HEK293 (cell line): ENCODE data around the gene RNF224.
"Not testable (repeated sequence)": the region's sequence is repeated elsewhere in the genome, so short reads cannot be mapped to it uniquely, and the experiment has no call there.

Experiments
- CTCF ChIA-PET: fragments of 350-600 bp; formaldehyde crosslinking; extraction: SDS; loops from one replicate; lab custom pipeline; 2021; ENCODE audit warnings: antibody characterized with exemption; lab: Yijun Ruan, JAX
- POLR2A ChIA-PET: fragments of 300-600 bp; formaldehyde crosslinking; extraction: SDS; loops from one replicate; lab custom pipeline; 2020; ENCODE audit warnings: antibody characterized with exemption, inconsistent platforms; lab: Yijun Ruan, JAX
- H3K27ac ChIP-seq: fragments of 200-500 bp; sonication (Bioruptor generic); 2 replicates; pipeline ENCODE4 v1.5.1; 2014; ENCODE audit warnings: low read depth, low read length, control low read depth, inconsistent platforms; ENCODE audit errors: extremely low read depth
- H3K36me3 ChIP-seq, 2 experiments: fragments of 200-500 bp in 1 of 2; sonication (Bioruptor generic) in 1 of 2; 1 replicate in 1 of 2; 2 replicates in 1 of 2; pipeline ENCODE4 v1.5.1; 2014 to 2017; ENCODE audit warnings: inconsistent platforms in 2 of 2, low read length in 2 of 2; ENCODE audit not compliant: control insufficient read depth in 2 of 2, insufficient read depth in 1 of 2
- H3K4me1 ChIP-seq: fragments of 200-500 bp; sonication (Bioruptor generic); 2 replicates; pipeline ENCODE4 v1.5.1; 2014; ENCODE audit warnings: mild to moderate bottlenecking, low read length, inconsistent platforms; ENCODE audit not compliant: control insufficient read depth, insufficient read depth
- H3K4me3 ChIP-seq: 2 replicates; pipeline ENCODE4 v1.5.1; 2011; ENCODE audit warnings: low read depth, mild to moderate bottlenecking, control low read depth, low read length, moderate library complexity
- H3K9me3 ChIP-seq: fragments of 200-500 bp; sonication (Bioruptor generic); 2 replicates; pipeline ENCODE4 v1.5.1; 2014; ENCODE audit warnings: low read depth, low read length, inconsistent platforms; ENCODE audit not compliant: control insufficient read depth, insufficient read depth
- BCL11B ChIP-seq: fragments of 450-650 bp; formaldehyde crosslinking; IDR thresholded peaks from 2 replicates; pipeline ENCODE4 v1.5.1; 2016; ENCODE audit warnings: low read depth, missing biosample characterization, missing genetic modification characterization
- GLI4 ChIP-seq: fragments of 450-650 bp; formaldehyde crosslinking; IDR thresholded peaks from 2 replicates; pipeline ENCODE4 v1.5.1; 2016; ENCODE audit warnings: missing biosample characterization, missing genetic modification characterization
- GLIS2 ChIP-seq: fragments of 450-650 bp; formaldehyde crosslinking; IDR thresholded peaks from 2 replicates; pipeline ENCODE4 v1.5.1; 2016; ENCODE audit warnings: missing biosample characterization, missing genetic modification characterization
- KLF1 ChIP-seq: fragments of 450-650 bp; formaldehyde crosslinking; IDR thresholded peaks from 2 replicates; pipeline ENCODE4 v1.5.1; 2016; ENCODE audit warnings: missing biosample characterization, missing genetic modification characterization
- KLF9 ChIP-seq: fragments of 450-650 bp; formaldehyde crosslinking; IDR thresholded peaks from 2 replicates; pipeline ENCODE4 v1.5.1; 2016; ENCODE audit warnings: missing biosample characterization, missing genetic modification characterization, low read depth
- PATZ1 ChIP-seq: fragments of 450-650 bp; formaldehyde crosslinking; IDR thresholded peaks from 2 replicates; pipeline ENCODE4 v1.5.1; 2016; ENCODE audit warnings: missing biosample characterization, missing genetic modification characterization
- TCF7L2 ChIP-seq: IDR thresholded peaks from 2 replicates; pipeline ENCODE4 v1.6.1; 2011; ENCODE audit warnings: low read depth, mild to moderate bottlenecking, inconsistent platforms, low read length, moderate library complexity, borderline replicate concordance
- YY1 ChIP-seq: fragments of 450-650 bp; formaldehyde crosslinking; IDR thresholded peaks from 2 replicates; pipeline ENCODE4 v1.5.1; 2018; ENCODE audit warnings: missing biosample characterization, missing genetic modification characterization
- ZBTB48 ChIP-seq: fragments of 450-650 bp; formaldehyde crosslinking; IDR thresholded peaks from 2 replicates; pipeline ENCODE4 v1.5.1; 2016; ENCODE audit warnings: missing biosample characterization, missing genetic modification characterization
- ZBTB6 ChIP-seq: fragments of 450-650 bp; formaldehyde crosslinking; IDR thresholded peaks from 2 replicates; pipeline ENCODE4 v1.5.1; 2017; ENCODE audit warnings: missing biosample characterization, missing genetic modification characterization
- ZBTB7A ChIP-seq: fragments of 450-650 bp; formaldehyde crosslinking; IDR thresholded peaks from 2 replicates; pipeline ENCODE4 v1.5.1; 2016; ENCODE audit warnings: low read depth, missing biosample characterization, missing genetic modification characterization
- ZBTB8A ChIP-seq: fragments of 450-650 bp; formaldehyde crosslinking; IDR thresholded peaks from 2 replicates; pipeline ENCODE4 v1.5.1; 2016; ENCODE audit warnings: missing biosample characterization, missing genetic modification characterization
- ZNF148 ChIP-seq: fragments of 450-650 bp; formaldehyde crosslinking; IDR thresholded peaks from 2 replicates; pipeline ENCODE4 v1.5.0; 2017; ENCODE audit warnings: missing biosample characterization, missing genetic modification characterization, borderline replicate concordance
- ZNF169 ChIP-seq: fragments of 450-650 bp; formaldehyde crosslinking; IDR thresholded peaks from 2 replicates; pipeline ENCODE4 v1.5.1; 2016; ENCODE audit warnings: missing biosample characterization, missing genetic modification characterization
- ZNF174 ChIP-seq: fragments of 450-650 bp; formaldehyde crosslinking; IDR thresholded peaks from 2 replicates; pipeline ENCODE4 v1.5.0; 2017; ENCODE audit warnings: missing biosample characterization, mild to moderate bottlenecking, missing genetic modification characterization
- ZNF214 ChIP-seq: fragments of 450-650 bp; formaldehyde crosslinking; IDR thresholded peaks from 2 replicates; pipeline ENCODE4 v1.5.1; 2017; ENCODE audit warnings: missing biosample characterization, mild to moderate bottlenecking, missing genetic modification characterization, borderline replicate concordance
- ZNF335 ChIP-seq: fragments of 450-650 bp; formaldehyde crosslinking; conservative IDR thresholded peaks from 2 replicates; pipeline ENCODE4 v1.5.1; 2016; ENCODE audit warnings: missing biosample characterization, missing genetic modification characterization
- ZNF514 ChIP-seq: fragments of 450-650 bp; formaldehyde crosslinking; IDR thresholded peaks from 2 replicates; pipeline ENCODE4 v1.5.1; 2016; ENCODE audit warnings: missing biosample characterization, missing genetic modification characterization
- ZNF544 ChIP-seq: fragments of 450-650 bp; formaldehyde crosslinking; IDR thresholded peaks from 2 replicates; pipeline ENCODE4 v1.5.0; 2017; ENCODE audit warnings: missing biosample characterization, missing genetic modification characterization
- ZNF549 ChIP-seq: fragments of 450-650 bp; IDR thresholded peaks from 2 replicates; pipeline ENCODE4 v1.5.1; 2018; ENCODE audit warnings: missing biosample characterization, missing genetic modification characterization, mild to moderate bottlenecking, inconsistent platforms, moderate library complexity
- ZNF558 ChIP-seq: fragments of 450-650 bp; formaldehyde crosslinking; IDR thresholded peaks from 2 replicates; pipeline ENCODE4 v1.5.1; 2016; ENCODE audit warnings: missing biosample characterization, missing genetic modification characterization
- ZNF561 ChIP-seq: fragments of 450-650 bp; IDR thresholded peaks from 2 replicates; pipeline ENCODE4 v1.5.1; 2018; ENCODE audit warnings: missing biosample characterization, missing genetic modification characterization, borderline replicate concordance
- ZNF600 ChIP-seq: fragments of 450-650 bp; formaldehyde crosslinking; IDR thresholded peaks from 2 replicates; pipeline ENCODE4 v1.5.1; 2016; ENCODE audit warnings: missing biosample characterization, missing genetic modification characterization
- ZNF626 ChIP-seq: fragments of 450-650 bp; sonication (Bioruptor Pico); formaldehyde crosslinking; IDR thresholded peaks from 2 replicates; pipeline ENCODE4 v1.5.1; 2018; ENCODE audit warnings: missing biosample characterization, missing genetic modification characterization, inconsistent platforms
- ZNF707 ChIP-seq: fragments of 450-650 bp; formaldehyde crosslinking; IDR thresholded peaks from 2 replicates; pipeline ENCODE4 v1.5.1; 2016; ENCODE audit warnings: missing biosample characterization, missing genetic modification characterization
- ZXDB ChIP-seq: fragments of 450-650 bp; formaldehyde crosslinking; IDR thresholded peaks from 2 replicates; pipeline ENCODE4 v1.5.1; 2016; ENCODE audit warnings: missing biosample characterization, missing genetic modification characterization

The RNF224 gene

DNA sequence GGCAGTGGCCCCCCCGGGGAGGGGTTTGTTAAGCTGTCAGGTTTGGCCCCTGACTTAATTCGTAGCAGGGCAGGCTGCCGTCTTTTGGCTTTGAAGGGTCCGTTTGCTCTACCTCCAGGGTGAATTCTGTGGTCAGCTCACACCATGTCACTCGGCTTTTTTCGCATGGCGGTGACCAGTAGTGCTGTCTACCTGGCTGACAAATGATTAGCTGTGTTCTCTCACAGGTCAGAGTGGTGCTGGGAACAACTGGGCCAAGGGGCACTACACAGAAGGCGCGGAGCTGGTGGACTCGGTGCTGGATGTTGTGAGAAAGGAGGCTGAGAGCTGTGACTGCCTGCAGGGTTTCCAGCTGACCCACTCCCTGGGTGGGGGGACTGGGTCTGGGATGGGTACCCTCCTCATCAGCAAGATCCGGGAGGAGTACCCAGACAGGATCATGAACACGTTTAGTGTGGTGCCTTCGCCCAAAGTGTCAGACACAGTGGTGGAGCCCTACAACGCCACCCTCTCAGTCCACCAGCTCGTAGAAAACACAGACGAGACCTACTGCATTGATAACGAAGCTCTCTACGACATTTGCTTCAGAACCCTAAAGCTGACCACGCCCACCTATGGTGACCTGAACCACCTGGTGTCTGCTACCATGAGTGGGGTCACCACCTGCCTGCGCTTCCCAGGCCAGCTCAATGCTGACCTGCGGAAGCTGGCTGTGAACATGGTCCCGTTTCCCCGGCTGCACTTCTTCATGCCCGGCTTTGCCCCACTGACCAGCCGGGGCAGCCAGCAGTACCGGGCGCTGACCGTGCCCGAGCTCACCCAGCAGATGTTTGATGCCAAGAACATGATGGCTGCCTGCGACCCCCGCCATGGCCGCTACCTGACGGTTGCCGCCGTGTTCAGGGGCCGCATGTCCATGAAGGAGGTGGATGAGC lies 15.2 kb downstream of the RNF224 start (continued):
- 0 out of 2 replicates have a peak, but pooled peaks have one; percentile 12 for TF ChIP-seq GLIS2 (tag by site-specific recombination)
- 0 out of 2 replicates have a peak, but pooled peaks have one; percentile 4 for TF ChIP-seq ZXDB
- peak; percentile 2; the same call in 1 of the 2 replicates for TF ChIP-seq PATZ1 (tag by site-specific recombination)
- TF ChIP-seq KLF9 (tag by site-specific recombination): peak; percentile 68
- TF ChIP-seq ZNF561 (tag by site-specific recombination): no peak
- no peak for TF ChIP-seq ZNF148 (tag by site-specific recombination)
- 0 out of 2 replicates have a peak, but pooled peaks have one; percentile 19 for TF ChIP-seq YY1 (tag by site-specific recombination)
- TF ChIP-seq ZNF214: no peak
- no peak for TF ChIP-seq KLF1 (tag by site-specific recombination)
- peak; percentile 77; the same call in 1 of the 2 replicates for TF ChIP-seq ZNF707 (tag by site-specific recombination)
- no peak for TF ChIP-seq GLI4 (tag by site-specific recombination)

DNA sequence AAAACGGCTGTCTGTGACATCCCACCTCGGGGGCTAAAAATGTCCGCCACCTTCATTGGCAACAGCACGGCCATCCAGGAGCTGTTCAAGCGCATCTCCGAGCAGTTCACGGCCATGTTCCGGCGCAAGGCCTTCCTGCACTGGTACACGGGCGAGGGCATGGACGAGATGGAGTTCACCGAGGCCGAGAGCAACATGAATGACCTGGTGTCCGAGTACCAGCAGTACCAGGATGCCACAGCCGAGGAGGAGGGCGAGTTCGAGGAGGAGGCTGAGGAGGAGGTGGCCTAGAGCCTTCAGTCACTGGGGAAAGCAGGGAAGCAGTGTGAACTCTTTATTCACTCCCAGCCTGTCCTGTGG lies 15.9 kb downstream of the RNF224 start:
- peaks cover 0 to 32% of the 10 kb centered on the region in 2 experiments; a peak in 1 of 3 replicates for H3K36me3 ChIP-seq
- not testable (repeated sequence) for H3K27ac ChIP-seq, H3K4me3 ChIP-seq, H3K9me3 ChIP-seq, H3K4me1 ChIP-seq
- CTCF ChIA-PET: interaction anchor here (1.3 kb wide), 1 partner anchor 11 kb away, joined by 13 read pairs; the partner anchor contains the start of gene NELFB
- POLR2A ChIA-PET: interaction anchor here (0.6 to 11.5 kb wide), 14 partner anchors 9 to 195 kb away, joined by 3 to 336 read pairs (median 7); partner anchors contain the start of genes CYSRT1, MAN1B1, NELFB and NRARP
- TF ChIP-seq ZNF600 (tag by site-specific recombination) (peak; percentile 84), ZNF169 (0 out of 2 replicates have a peak, but pooled peaks have one; percentile 6)

DNA sequence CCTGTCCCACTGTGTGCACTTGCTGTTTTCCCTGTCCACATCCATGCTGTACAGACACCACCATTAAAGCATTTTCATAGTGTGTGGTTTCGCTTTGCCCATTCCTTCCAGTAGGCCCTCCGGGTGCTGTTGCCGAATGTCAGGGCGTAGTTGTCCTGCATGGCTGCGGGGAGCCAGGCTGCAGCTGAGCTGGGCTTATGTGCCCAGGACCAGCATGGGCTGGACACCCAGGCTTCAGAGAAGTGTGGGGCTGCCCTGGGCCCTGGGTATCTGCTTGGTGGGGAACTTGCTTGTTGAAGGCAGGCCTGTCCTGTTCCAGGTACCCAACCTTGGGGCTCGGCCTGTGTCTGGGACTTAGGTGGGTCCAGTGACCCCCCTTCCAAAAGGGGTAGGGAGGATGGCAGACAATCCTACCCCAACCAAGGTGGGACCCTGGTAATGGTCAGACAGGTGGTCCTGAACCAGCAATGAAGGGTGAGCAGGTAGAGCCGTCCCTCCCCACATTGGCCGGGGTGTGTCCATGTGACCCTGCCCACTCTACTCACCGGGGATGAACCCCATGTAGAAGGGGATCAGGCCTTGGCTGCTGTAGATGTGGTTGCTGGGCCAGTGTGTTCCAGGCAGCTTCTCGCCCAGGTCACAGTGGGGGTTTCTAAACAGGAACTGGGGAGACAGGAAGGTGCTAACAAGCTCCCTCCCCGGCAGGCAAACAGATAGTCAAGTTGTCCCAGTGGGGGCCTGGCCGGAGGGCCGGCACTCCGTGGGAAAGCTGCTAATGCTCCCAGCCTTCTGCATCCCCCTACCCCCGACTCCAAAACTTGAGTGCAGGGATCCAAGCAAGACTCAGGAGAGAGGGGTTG lies 16.6 kb downstream of the RNF224 start:
- Histone ChIP-seq H3K36me3 (peaks cover 0 to 27% of the 10 kb centered on the region in 2 experiments; a peak in 1 of 3 replicates), H3K4me1 (0 out of 2 replicates have a peak, but pooled peaks cover 3% of the 10 kb centered on the region)
- TF ChIP-seq ZNF544 (tag by site-specific recombination): no peak
- no peak for TF ChIP-seq ZNF335 (tag by site-specific recombination)
- TF ChIP-seq ZBTB8A: peak; percentile 41
- TF ChIP-seq TCF7L2: no peak
- TF ChIP-seq ZNF549 (tag by site-specific recombination): no peak
- TF ChIP-seq ZNF626: no peak
- TF ChIP-seq ZNF174 (tag by site-specific recombination): no peak
- peak; percentile 9; the same call in 1 of the 2 replicates for TF ChIP-seq ZBTB48 (tag by site-specific recombination)
- TF ChIP-seq ZBTB6 (tag by site-specific recombination): no peak
- TF ChIP-seq BCL11B (tag by site-specific recombination): peak; percentile 29; the same call in 1 of the 2 replicates
- TF ChIP-seq ZNF514 (tag by site-specific recombination): no peak
- no peak for TF ChIP-seq ZNF558 (tag by site-specific recombination)
- no peak for TF ChIP-seq ZBTB7A (tag by site-specific recombination)

More for the DNA sequence above, 16.6 kb downstream of the RNF224 start:
- ChIA-PET CTCF (interaction anchor here (0.7 to 3.6 kb wide), 3 partner anchors 7 to 20 kb away, joined by 5 to 29 read pairs (median 16); partner anchors contain the start of gene NELFB), POLR2A (interaction anchor here (0.6 to 11.5 kb wide), 15 partner anchors 7 to 453 kb away, joined by 3 to 336 read pairs (median 6); partner anchors contain the start of genes CYSRT1, NELFB, RNF208 and RNF224)
- Histone ChIP-seq H3K4me3 (no peak overlapping the region), H3K27ac (no peak overlapping the region), H3K9me3 (no peaks in the 10 kb centered on the region)
